A172 (cell line): ENCODE data around the gene MS4A1. TPM values are rescaled to one million over a fixed set of nuclear protein-coding genes. Genes with fewer than 3 reads are reported as not detected.
"Not testable (repeated sequence)": the region's sequence is repeated elsewhere in the genome, so short reads cannot be mapped to it uniquely, and the experiment has no call there.

ENCODE experiments used
- DNase-seq: peaks from one replicate; pipeline ENCODE4 v3.0.0-alpha.2; 2015; ENCODE audit warnings: low spot score
- total RNA-seq: library from RNA; depleted of rRNA; stranded (reverse); fragments of >200 nt; shearing (Covaris generic); gene quantifications from 2 replicates; pipeline ENCODE4 v1.2.3, GENCODE V29; 2014; rRNA removed

The MS4A1 gene
- total RNA-seq: not detected in 2 replicates

DNA sequence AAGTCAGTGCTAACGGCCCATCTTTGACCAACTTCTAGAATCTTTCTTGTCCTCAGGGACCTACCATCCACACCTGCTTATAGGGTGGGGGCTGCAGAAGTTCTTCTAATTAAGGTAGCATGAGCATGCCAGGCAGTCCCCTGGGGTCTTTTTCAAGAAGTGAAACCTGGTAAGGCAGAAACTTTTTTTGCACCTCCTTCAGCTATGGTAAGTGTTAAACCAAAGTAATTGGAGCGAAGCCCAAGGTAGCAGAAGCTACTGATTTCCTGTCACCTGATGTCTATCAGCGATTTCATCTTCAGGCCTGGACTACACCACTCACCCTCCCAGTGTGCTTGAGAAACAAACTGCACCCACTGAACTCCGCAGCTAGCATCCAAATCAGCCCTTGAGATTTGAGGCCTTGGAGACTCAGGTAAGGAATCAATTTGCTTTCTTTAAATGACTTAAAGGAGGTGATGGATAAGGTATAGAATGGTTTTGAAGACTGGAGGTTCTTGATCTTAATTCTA, at the start of gene MS4A1:
TSS of gene MS4A1 (plus strand) at position 317 of the 512 bp plus-strand sequence. CDS start 6,528 bp downstream, outside the sequence.
- DNase-seq: no peak

DNA sequence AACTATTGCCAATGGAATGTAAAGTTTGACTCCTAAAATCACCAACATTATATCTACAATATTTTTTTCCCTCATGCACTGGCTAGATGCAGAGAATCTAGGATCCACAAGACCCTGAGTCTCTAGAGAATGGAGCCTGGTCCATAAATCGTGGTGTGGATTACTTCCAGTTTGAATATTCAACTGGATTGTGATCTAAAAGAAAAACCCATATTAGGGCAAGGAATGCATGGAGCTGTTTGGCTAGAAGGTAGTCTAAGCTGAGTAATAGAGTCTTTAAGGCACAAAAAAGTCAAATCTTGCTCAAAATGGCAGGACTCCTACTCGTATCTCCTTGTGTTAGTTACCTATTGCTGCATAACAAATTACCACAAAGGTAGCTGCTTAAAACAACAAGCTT, 35.6 kb upstream of the MS4A1 start:
- DNase-seq: no peak

DNA sequence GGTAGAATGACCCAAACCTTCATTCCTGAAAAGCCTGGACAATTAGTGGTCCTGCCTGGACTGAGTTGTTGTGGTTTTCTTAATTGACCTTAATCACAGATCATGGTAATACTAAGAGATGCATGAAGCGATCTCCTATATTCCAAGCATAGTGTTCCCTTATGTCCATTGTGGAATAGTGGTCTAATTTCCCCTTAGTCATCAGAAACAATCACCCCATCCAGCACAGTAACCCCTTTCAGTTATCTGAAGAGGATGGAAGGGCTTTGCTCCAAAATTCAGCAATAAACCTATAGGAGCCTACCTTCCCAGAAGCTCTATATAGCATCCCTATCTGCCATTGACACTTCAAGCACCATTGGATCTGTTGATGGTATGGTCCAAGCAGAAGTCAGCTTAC, 33.0 kb upstream of the MS4A1 start:
- no peak for DNase-seq

DNA sequence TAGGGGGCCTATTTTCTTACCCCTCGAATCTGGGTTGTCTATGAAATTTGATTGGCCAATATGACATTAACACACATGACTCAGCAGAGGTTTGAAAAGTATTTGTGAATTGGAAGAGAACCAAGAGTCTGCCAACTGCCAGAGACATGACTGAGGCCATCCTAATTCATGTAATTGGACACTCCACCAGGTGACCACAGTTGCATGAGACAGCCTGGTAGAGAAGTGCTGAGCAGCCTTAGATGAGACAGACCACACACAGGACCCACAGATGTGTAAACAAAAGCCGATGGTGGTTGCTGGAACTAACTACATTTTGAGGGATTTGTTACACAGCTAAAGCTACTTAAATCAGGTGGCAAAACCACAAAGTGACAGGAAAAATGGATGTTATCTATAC, 27.1 kb upstream of the MS4A1 start:
- no peak for DNase-seq

DNA sequence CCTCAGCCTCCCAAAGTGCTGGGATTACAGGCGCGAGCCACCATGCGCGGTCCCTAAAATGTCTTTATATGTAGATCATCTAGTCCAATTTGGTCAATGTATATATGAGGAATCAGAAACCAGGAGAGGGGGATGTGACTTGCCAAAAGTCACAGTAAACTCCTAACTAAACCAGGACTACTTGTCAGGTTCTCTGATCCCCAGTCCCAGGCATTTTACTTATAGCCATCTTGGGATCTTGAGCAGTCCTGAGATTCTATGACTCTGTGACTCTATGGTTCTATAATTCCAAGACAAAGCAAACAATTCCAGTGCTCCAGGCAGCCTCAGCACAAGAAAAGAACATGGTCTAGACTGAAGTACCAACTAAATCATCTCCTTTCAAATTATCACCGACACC, 26.4 kb upstream of the MS4A1 start, which contains the start of gene MS4A5:
TSS of gene MS4A5 (plus strand) at position 301 of the 400 bp plus-strand sequence. CDS start 103 bp downstream, outside the sequence.
- DNase-seq: no peak

DNA sequence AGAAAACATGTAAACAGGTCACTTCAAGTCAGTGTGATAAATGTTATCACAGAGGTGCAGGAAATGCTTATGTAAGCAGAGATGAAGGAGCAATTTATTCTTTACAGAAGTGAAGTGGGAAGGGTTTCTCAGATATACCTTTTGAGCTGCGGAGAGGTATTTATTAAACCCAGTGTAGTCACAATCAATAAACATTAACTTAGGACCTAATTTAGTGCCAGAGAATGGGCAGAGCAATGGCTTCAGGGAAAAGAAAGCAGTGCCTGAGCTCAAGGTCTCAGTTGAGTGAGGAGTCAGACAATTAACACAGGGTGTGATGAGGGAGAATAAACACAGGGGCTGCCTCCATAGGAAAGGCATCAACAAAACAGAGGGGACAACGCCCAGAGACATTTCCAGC, 24.4 kb upstream of the MS4A1 start:
- DNase-seq: no peak

DNA sequence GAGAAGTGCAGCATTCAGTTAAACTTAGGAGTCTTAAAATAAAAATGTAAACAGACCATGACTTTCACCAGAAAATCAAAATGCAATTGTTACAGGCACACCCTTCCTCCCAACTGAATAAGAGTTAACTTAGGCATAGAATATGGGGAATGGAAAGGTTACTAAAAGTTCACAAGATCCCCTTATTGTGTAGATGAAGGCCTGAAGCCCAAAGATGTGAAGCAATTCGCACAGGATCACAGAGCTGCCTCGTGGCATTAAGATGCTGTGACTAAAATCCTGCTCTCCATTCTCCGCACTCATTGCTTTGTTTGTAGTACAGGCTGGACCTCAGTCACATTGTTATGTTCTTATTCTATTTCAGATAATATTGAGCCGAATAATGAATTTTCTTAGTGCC, 22.2 kb upstream of the MS4A1 start:
- no peak for DNase-seq

DNA sequence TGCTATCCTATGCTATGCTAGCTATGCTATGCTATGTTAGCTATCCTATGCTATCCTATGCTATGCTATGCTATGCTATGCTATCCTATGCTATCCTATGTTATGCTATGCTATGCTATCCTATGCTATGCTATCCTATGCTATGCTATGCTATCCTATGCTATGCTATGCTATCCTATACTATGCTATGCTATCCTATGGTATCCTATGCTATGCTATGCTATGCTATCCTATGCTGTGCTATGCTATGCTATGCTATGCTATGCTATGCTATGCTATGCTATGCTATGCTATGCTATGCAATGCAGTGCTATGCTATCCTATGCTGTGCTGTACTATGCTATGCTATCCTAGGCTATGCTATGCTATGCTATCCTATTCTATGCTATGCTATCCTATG, 8.6 kb upstream of the MS4A1 start:
- DNase-seq: no peak

DNA sequence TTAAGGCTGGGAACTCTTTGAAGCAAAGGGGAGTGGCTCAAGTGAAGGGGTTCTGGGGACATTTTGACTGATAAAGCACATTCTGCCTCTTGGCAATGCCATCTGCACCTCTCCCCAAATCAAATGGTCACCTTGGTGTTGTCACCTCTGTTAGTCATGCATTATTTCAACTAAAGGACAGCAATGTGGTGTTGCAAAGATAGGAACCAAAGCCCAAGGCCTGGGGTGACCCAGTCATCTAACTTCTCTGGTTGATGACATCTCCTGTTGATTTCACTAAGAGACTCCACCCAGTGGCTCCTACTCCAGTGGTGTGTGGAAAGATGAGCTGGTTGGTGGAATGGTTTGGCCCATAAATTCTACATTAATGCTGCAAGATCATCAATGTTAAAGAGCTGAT, 7.8 kb upstream of the MS4A1 start:
- no peak for DNase-seq

DNA sequence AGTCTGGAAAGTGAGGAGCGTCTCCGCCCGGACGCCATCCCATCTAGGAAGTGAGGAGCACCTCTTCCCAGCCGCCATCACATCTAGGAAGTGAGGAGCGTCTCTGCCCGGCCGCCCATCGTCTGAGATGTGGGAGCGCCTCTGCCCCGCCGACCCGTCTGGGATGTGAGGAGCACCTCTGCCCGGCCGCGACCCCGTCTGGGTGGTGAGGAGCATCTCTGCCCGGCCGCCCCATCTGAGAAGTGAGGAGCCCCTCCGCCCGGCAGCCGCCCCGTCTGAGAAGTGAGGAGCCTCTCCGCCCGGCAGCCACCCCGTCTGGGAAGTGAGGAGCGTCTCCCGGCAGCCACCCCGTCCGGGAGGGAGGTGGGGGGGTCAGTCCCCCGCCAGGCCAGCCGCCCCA, 4.5 kb upstream of the MS4A1 start:
- DNase-seq: not testable (repeated sequence)

DNA sequence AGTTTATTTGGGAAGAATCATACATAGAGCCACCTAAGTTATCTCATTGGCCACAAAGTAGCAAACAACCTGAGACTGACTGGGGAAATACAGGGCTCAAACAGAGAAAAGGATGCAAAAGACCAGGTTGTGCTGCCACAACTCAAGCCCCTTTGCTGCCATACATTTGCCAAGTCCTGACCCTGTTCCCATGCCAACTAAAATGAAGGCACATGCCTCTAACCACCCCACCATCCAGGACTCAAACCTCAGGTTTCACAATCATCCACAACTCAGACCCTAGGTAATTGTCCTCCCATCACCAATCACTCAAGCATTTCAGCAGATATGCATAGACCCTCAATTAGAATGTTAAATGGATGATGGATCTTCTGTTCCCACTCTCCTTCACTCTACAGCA, 1.4 kb upstream of the MS4A1 start:
- DNase-seq: no peak

DNA sequence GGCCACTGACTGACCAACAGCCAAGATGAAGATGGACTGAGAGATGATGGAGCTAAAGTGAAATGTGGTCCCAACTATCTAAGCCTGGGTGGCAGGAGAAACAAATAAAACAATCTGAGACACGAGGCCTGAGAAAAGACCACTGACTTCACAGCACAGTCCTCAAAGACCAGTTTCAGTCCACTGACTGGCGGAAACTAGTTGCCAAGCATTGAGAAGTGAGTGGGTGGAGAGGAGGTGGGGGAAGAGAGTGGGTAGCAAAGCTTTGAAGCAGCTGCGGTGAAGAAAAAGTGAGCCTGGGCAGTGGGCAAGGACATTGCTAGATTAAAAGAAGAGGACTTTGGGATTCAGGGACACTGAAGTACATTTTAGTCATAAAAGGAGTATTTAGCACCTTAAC, 1.9 kb downstream of the MS4A1 start:
- DNase-seq: no peak

DNA sequence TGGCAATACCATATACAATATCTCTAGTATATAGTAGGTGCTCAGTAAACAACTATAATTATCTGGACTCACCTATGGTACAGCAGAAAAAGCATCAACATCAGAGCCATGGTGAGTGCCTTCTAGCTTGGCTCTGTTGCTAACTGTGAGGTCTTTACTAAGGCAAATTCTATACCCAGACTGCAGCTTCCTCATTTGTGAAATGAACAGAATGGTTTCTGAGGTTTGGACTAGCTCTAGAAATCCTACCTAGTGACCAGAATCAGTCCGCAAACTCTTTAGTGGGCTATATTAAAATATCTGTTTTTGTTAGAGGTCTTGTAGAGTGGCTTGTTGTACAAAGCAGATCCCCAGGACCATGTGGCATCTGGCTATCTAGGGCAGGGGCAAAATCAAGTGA, 3.7 kb downstream of the MS4A1 start:
- no peak for DNase-seq

DNA sequence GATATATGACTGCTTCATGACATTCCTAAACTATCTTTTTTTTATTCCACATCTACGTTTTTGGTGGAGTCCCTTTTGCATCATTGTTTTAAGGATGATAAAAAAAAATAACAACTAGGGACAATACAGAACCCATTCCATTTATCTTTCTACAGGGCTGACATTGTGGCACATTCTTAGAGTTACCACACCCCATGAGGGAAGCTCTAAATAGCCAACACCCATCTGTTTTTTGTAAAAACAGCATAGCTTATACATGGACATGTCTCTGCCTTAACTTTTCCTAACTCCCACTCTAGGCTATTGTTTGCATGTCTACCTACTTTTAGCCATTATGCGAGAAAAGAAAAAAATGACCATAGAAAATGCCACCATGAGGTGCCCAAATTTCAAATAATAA, 13.2 kb downstream of the MS4A1 start:
- no peak for DNase-seq

DNA sequence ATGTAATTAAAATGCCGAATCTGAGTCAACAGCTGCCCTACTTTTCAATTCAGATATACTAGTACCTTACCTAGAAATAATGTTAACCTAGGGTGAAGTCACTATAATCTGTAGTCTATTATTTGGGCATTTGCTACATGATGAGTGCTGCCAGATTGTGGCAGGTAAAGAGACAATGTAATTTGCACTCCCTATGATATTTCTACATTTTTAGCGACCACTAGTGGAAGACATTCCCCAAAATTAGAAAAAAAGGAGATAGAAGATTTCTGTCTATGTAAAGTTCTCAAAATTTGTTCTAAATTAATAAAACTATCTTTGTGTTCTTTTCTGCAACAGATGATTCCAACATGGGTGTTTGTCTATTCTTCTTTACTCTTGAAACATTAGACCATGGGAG, 14.1 kb downstream of the MS4A1 start:
- no peak for DNase-seq

DNA sequence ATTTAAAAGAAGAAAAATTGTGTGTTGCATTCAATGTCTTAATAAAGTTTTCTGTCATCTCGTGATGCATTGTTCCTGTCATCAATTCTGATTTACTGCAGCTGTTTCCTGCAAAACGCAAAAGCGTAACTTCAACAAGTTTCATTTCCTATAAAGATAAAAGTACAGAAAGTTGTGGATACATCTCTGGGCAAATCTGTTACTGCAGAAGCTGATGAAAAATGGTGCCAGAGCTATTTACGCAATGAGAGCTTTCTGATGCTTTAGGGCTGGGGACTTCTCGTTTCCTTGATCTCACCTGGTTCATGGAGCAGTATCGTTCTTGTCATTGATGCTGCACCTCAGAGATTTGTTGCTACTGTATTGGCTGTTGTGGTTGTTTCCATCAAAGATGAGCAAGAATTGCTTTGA, 21.4 kb downstream of the MS4A1 start:
- no peak for DNase-seq

DNA sequence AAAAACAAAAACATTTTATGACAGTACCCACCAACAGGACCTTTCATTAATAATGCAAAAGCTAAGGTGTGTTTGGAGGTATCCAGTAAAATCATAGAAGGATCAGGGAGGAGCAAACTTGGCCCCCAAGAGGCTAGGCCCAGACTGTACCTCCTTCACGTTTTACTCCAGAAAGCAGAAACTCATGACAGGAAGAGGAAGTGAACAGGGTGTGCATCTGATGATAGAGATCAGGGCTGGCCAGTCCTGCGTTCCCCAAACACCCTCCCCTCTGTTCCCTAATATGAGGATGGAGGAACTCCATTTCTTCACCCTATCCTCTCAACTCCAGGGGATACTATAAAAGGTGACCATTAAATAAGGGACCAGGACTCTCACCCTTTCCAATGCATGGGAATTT, 26.7 kb downstream of the MS4A1 start:
- DNase-seq: no peak

DNA sequence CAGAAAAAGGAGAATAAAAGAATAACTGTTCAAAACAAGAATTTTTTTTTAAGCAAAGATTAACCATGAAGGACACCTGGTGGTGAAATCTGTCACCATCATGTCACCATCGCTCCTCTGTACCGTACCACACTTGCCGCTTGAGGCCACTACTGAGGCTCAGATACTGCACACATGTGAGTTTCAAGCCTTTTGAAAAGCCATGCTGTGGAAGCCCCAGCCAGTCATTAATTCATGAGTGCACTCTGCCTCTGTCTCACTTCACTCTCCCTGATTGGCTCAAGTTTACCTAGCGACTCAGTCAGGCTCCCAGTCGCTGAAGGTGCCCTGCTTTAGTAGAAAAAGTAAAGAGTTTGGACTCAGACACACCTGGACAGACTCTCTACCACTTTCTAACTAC, 30.3 kb downstream of the MS4A1 start:
- peak; percentile 26 for DNase-seq

DNA sequence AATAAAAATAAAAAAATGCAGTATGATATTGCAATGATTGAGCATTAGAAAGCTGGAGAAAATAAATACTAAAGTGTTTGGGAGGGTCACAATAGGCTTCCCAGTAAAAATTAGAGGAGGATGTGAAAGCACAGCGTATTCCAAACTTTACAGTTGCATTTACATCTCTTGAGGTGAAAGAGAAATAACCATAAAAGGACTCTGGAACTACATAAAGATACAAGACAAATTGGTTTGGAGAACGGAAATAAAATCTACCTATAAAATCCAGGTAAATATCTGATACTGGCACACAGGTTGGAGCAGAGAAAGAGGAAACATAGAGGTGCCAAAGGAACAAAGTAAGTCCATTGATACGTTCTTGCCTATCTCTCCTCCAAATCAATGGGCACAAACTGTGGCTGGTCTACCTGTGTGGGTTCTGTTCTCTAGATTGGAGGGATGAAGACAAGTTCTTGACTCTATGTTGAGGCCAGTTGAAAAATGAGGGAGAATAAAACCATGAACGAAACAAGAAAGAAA, 36.9 kb downstream of the MS4A1 start, which contains the start of gene MS4A12:
TSS of gene MS4A12 (plus strand) at position 291 of the 522 bp plus-strand sequence. CDS start 4,541 bp downstream, outside the sequence.
- no peak for DNase-seq

DNA sequence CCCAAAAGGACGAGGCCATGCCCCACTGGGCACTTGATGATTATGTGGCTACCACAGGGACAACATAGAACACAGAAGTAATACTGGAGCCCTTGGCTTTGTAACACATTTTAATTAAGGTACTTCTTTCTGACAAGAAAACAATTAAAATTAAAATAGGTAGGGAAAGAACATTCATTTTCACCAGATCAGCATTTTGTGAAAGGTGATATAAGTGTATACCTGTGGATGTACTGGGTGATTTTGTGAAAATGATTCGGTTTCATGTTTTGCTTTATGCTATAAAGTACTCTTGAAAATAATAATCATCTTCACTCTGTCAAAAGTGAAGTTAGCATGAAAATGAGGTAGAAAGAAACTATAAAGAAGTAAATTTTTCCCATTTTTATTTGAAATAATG, 37.8 kb downstream of the MS4A1 start:
- DNase-seq: no peak

DNA sequence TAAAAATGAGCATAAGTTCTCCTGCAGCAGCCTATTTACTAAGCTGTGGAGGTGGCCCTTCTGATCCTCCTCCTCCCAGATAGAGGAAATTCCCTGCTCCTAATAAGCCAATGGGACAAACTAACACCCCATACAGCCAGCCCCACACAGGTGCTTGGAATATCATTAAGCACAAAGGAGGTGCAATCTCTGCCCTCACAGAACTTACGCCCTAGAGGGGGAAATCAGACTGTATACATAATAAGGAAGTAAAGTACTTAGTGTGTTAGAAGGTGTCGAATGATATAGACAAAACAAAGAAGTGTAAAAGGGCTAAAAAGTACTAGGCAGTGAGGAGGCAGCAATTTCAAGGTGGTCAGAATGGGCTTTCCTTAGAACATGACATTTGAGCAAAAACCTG, 42.8 kb downstream of the MS4A1 start:
- DNase-seq: no peak

DNA sequence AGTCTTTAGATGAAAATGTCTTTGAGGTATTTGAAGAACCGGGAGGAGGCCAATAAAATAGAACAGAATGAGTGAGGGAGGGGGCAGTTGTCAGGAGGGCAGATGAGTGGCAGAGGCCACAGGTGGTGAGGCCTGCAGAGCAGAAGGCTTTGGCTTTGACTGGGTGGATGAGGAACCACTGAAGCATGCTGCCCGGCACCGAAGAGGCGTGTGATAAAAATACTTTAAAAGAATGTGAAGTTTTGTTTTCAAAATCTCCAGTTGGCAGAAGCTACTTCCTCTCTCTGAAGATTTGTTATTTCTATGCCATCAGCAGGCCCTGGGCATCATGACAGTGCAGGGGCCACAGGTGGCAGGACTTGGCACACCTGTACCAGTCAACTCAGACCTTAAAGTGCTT, 43.2 kb downstream of the MS4A1 start:
- no peak for DNase-seq

DNA sequence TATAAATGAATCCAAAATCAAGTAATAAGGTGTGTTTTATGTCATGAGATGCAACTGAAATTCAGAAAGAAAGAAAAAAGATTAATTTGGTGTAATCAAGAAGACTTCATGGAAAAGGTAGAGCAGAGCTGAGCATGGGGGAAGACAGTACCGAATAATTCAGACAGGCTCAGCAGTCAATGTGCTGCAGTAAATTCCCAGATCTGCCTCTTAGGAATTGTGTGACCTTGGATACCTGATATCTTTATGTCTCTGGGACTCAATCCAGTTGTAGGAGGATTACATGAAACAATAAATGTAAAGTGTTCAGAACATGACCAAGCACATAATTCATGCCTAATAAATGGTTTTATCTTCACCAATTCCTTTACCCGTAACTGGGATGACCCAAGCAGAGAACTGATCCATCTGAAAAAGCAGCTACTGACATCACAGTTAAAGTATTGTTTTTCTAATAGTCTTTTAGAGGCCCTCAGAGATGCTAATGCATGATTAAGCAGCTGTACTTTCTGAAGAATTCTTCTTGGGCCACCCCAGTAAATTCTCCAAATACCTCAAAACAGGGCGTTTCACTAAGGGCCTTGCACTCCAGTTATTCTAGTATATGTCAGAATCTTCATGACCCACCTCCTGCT, 44.7 kb downstream of the MS4A1 start:
- DNase-seq: no peak
